Suppressor macrophage treated with lipopolysaccharide for 1 hour (primary cell): Measurements from ENCODE around the gene CLCC1.
"Not testable (repeated sequence)": the region's sequence is repeated elsewhere in the genome, so short reads cannot be mapped to it uniquely, and the experiment has no call there.

Source experiments
- DNase-seq, 3 donors: peaks; one replicate each; pipeline ENCODE4 v3.0.0-alpha.2; 2020 to 2022

The CLCC1 gene

GRCh38 chr1:108963052-108963686, at the start of gene CLCC1:
Gene CLCC1 (minus strand): TSS chr1:108963484. CDS start chr1:108950437, 13,047 bp downstream.
- DNase-seq, result peak; percentile 91 to 95 (median 94)

- DNase-seq, result no peak
Measured at GRCh38 chr1:109011335-109011734, 48.1 kb upstream of the CLCC1 start.

GRCh38 chr1:108996622-108997021, 33.3 kb upstream of the CLCC1 start:
- DNase-seq, result not testable (repeated sequence)

- no peak for DNase-seq
Measured at GRCh38 chr1:108983114-108983513, 19.8 kb upstream of the CLCC1 start.

- DNase-seq, result no peak
Measured at GRCh38 chr1:108976658-108977057, 13.4 kb upstream of the CLCC1 start.

- DNase-seq, result no peak
Measured at GRCh38 chr1:108972951-108973350, 9.7 kb upstream of the CLCC1 start.

GRCh38 chr1:108969346-108969745, 6.1 kb upstream of the CLCC1 start:
- DNase-seq, result no peak

GRCh38 chr1:108962681-108963051, 618 bp downstream of the CLCC1 start:
- DNase-seq, result peak in 2 of 3 donors; percentile 15 to 24

- no peak for DNase-seq
Measured at GRCh38 chr1:108961752-108962486, 1.4 kb downstream of the CLCC1 start.

- no peak for DNase-seq
Measured at GRCh38 chr1:108961198-108961597, 2.1 kb downstream of the CLCC1 start.

- DNase-seq, result no peak
Measured at GRCh38 chr1:108960719-108961118, 2.6 kb downstream of the CLCC1 start.

- DNase-seq, result no peak
Measured at GRCh38 chr1:108957888-108958287, 5.4 kb downstream of the CLCC1 start.

GRCh38 chr1:108955881-108956280, 7.4 kb downstream of the CLCC1 start:
- no peak for DNase-seq

- DNase-seq, result no peak
Measured at GRCh38 chr1:108955111-108955510, 8.2 kb downstream of the CLCC1 start.

GRCh38 chr1:108953452-108953851, 9.8 kb downstream of the CLCC1 start:
- DNase-seq, result no peak

GRCh38 chr1:108951242-108951641, 12.0 kb downstream of the CLCC1 start:
- no peak for DNase-seq

GRCh38 chr1:108949044-108949443, 14.2 kb downstream of the CLCC1 start:
- no peak for DNase-seq

GRCh38 chr1:108947871-108948525, 15.3 kb downstream of the CLCC1 start:
- DNase-seq, result no peak

GRCh38 chr1:108936170-108936569, 27.1 kb downstream of the CLCC1 start:
- no peak for DNase-seq

GRCh38 chr1:108933944-108934343, 29.3 kb downstream of the CLCC1 start:
- no peak for DNase-seq

GRCh38 chr1:108927565-108927964, 35.7 kb downstream of the CLCC1 start:
- not testable (repeated sequence) for DNase-seq

GRCh38 chr1:108925920-108926319, 37.4 kb downstream of the CLCC1 start:
- DNase-seq, result no peak

GRCh38 chr1:108916788-108917187, 46.5 kb downstream of the CLCC1 start:
- no peak for DNase-seq
